ENCODE measurements around the gene LRP1.

LRP1 gene

GRCh38 chr12:57127726-57128518 is at the start of gene LRP1:
TSS of gene LRP1 (plus strand) at chr12:57128483. CDS start at chr12:57128965, 482 bp downstream.
- DNase-seq (ENCODE audit: low spot score): peak; percentile 92
- no peak for TF ChIP-seq CTCF (IDR thresholded peaks at IDR 0.05)
- peak within 1 kb of the TSS; percentile 81 for H3K4me3 ChIP-seq
- peak within 1 kb of the TSS; percentile 90 to 99 for H3K27ac ChIP-seq

- H3K27ac ChIP-seq: peak within 1 kb of the TSS; percentile 75
- TF ChIP-seq CTCF (IDR thresholded peaks at IDR 0.05): no peak
- peak within 1 kb of the TSS; percentile 80 for H3K4me3 ChIP-seq
- peak; percentile 99 for DNase-seq (ENCODE audit: low spot score)
Observed at GRCh38 chr12:57078519-57079404, 49.5 kb upstream of the LRP1 start, which contains the start of gene NEMP1. TSS of gene NEMP1 (minus strand) at chr12:57078791. CDS start at chr12:57078745, 46 bp downstream.

DNA sequence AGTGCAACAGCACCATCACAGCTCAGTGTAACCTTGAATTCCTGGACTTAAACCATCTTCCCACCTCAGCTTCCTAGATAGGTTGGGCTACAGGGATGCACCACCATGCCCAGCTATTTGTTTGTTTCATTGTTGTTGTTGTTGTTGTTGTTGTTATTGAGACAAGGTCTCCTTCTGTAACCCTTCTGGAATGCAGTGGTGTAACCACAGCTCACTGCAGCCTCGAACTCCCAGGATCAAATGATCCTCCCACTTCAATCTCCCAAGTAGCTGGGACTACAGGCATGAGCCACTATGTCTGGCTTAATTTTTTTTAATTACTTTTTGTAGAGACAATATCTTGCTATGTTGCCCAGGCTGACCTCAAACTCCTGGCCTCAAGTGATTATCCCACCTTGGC is 48.5 kb upstream of the LRP1 start:
- no peak for TF ChIP-seq CTCF (IDR thresholded peaks at IDR 0.05)
- DNase-seq (ENCODE audit: low spot score): no peak
- Histone ChIP-seq H3K4me3 (no peak overlapping the region), H3K27ac (peak overlapping the region in 1 of 2 donors; percentile 75)

DNA sequence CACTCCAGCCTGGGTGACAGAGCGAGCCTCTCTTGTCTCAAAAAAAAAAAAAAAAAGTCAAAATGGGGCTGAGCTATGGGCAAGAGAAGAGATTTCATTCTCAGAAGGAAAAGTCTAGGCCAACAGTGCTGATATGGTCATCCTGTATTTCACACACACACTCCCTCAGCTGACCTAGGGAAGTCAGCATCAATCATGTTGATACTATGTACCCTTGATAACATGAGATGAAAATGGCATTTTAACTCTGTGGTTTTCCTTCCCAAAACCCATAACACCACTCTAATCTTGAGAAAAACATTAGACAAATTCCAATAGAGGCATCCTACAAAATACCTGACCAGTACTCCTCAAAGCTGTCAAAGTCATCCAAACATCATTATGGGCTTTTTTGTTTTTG is 47.4 kb upstream of the LRP1 start:
- Histone ChIP-seq H3K27ac (no peak overlapping the region), H3K4me3 (no peak overlapping the region)
- DNase-seq (ENCODE audit: low spot score): no peak
- TF ChIP-seq CTCF (IDR thresholded peaks at IDR 0.05): no peak

DNA sequence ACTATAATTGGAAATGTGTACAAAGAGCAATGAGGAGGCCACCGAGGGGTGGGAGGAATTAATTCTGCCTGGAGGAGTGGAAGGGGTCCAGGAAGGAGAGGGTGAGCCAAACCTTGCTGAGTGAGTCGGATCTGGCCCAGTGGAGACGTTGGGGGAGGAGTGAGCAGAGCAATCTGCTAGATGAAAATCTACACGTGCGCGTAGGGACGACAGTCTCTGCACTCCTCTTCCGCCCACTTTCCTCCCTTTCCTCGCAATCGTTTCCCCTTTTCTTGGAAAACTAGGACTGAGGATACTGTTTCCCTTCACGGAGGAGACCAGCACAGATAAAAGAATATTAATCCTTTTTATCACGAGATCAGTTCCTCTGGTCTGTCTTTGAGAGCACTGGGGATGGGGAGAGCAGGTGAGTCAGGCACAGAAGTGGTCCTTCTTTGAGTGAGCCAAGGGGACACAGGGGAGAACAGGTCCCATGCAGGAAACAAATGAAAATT is 42.2 kb upstream of the LRP1 start:
- H3K4me3 ChIP-seq: peak overlapping the region; percentile 97
- H3K27ac ChIP-seq: peak overlapping the region; percentile 98 to 99
- no peak for DNase-seq (ENCODE audit: low spot score)
- no peak for TF ChIP-seq CTCF (IDR thresholded peaks at IDR 0.05)

DNA sequence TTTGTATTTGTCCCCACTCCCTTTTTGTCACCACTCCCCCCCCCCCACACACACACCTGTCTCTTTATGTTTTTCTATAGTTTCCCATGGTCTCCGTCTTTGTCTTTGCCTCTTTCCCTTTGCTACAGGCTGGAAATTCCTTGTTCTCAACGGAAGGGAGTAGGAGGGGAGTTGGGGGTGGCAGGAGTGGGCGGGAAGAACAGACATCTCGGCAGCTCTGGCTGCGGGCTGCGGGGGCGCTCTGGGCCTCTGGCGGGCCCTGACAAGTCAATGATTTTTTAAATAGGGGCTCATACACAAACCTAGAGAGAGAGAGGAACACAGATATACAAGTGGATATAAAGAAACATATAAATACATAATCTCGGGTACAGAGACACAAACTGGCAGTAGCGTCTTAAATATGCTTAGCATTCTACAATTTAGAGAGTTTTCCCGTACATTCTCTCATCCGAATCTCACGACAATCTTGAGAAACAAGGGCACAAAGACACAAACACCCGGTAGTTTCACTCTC is 41.7 kb upstream of the LRP1 start:
- Histone ChIP-seq H3K4me3 (peak overlapping the region; percentile 97), H3K27ac (peak overlapping the region; percentile 98 to 99)
- DNase-seq (ENCODE audit: low spot score): no peak
- no peak for TF ChIP-seq CTCF (IDR thresholded peaks at IDR 0.05)

All from coronary artery (tissue), 2 donors.